ENCODE data around the gene NUP160. TPM values are rescaled to one million over a fixed set of nuclear protein-coding genes. Genes with fewer than 3 reads are reported as not detected.

NUP160 gene
- total and polyA plus RNA-seq, 2 of the 13 experiments (the other 11 are each of a cell fraction or from before 2014, with no cell fraction given) = 28.3 to 43.5 TPM

DNA sequence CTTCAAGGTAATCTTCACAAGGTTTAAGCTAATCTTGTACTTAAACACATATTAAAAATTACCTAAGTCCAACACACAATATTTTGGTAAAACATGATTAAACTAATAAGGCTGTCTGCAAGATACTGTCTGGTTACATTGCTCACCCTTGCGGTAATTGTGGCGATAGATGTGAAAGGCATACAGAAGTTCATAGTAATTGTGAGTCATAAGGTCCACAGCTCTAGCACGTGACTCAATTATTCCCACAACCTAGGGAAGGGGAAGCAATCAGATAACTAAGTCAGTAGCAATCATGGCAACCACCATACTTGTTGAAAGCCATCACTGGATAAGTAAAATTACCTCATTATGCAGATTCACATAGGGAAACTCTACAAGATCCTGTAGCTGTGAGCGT, 50.5 kb downstream of the NUP160 start:
- POLR2A ChIA-PET = no interaction called here
- TSS peak; percentile 36 for BruUV-seq (replicated peaks)
- Histone ChIP-seq H3K27ac (ENCODE audit: extremely low read length, insufficient read depth, low read length) (no peak overlapping the region), H3K4me2 (ENCODE audit: low read depth, low read length) (no peak overlapping the region), H3K4me3 (replicated peaks in 1 of 3; ENCODE audit: insufficient read depth in 1 of 3, low read depth in 2 of 3, low read length in 3 of 3) (no peak overlapping the region), H3K9me3 (ENCODE audit: low read length) (no peaks in the 10 kb centered on the region), H3K27me3 (ENCODE audit: control insufficient read depth in 1 of 2, insufficient read depth in 2 of 2, low read length in 2 of 2) (no peaks in the 10 kb centered on the region), H4K20me1 (ENCODE audit: insufficient read depth, low read length) (no peaks in the 10 kb centered on the region), H3K4me1 (ENCODE audit: insufficient read depth, low read length) (no peaks in the 10 kb centered on the region), H3K36me3 (replicated peaks in 1 of 2; ENCODE audit: control insufficient read depth in 1 of 2, insufficient read depth in 2 of 2, low read length in 2 of 2) (peaks cover 20 to 73% of the 10 kb centered on the region in 2 experiments; a peak in 4 of 5 replicates), H3K79me2 (ENCODE audit: insufficient read depth, low read length) (no peaks in the 10 kb centered on the region), H3K9ac (ENCODE audit: insufficient read depth, low read depth, low read length) (no peak overlapping the region), H2AFZ (ENCODE audit: low read length) (no peak overlapping the region)
- DNase-seq (ENCODE audit: low spot score) = no peak
- intact Hi-C loops (cut with micrococcal nuclease; ENCODE audit: unreplicated experiment) = no loop called here
- in situ Hi-C loops (cut with HindIII; ENCODE audit: extremely low pct_ligation_motif_present, low pct_unique_long_range_greater_than_20kb) = no loop called here
- CTCF ChIA-PET (ENCODE audit: low intra/inter-chr PET ratio, low total read pairs) = no interaction called here
- TF ChIP-seq E2F5 (CRISPR knock-in tag; conservative IDR thresholded peaks at IDR 0.05) (no peak), FOXC1 (CRISPR knock-in tag; IDR thresholded peaks at IDR 0.05; ENCODE audit: borderline replicate concordance) (no peak), ZNF503 (CRISPR knock-in tag; IDR thresholded peaks at IDR 0.05) (no peak), KAT2B (IDR thresholded peaks at IDR 0.05; ENCODE audit: borderline replicate concordance, low read depth, low read length) (no peak), CCDC6 (CRISPR knock-in tag; IDR thresholded peaks at IDR 0.05) (no peak), BHLHE40 (IDR thresholded peaks at IDR 0.05; ENCODE audit: low read length) (no peak), SNAI1 (CRISPR knock-in tag; IDR thresholded peaks at IDR 0.05; ENCODE audit: borderline replicate concordance) (no peak), GABPA (IDR thresholded peaks at IDR 0.05; ENCODE audit: low read depth, low read length) (no peak), GABPA (CRISPR knock-in tag; IDR thresholded peaks at IDR 0.05; ENCODE audit: low read depth) (no peak), HCFC1 (IDR thresholded peaks at IDR 0.05; ENCODE audit: low read depth, low read length) (no peak), ELF3 (CRISPR knock-in tag; IDR thresholded peaks at IDR 0.05) (no peak), ZNF607 (CRISPR knock-in tag; IDR thresholded peaks at IDR 0.05; ENCODE audit: borderline replicate concordance) (no peak), ZBED4 (CRISPR knock-in tag; IDR thresholded peaks at IDR 0.05; ENCODE audit: borderline replicate concordance) (no peak), THAP11 (CRISPR knock-in tag; IDR thresholded peaks at IDR 0.05) (no peak), U2AF2 (IDR thresholded peaks at IDR 0.05; ENCODE audit: low read depth, low read length) (no peak)
- TF ChIP-seq, protein P1, sequence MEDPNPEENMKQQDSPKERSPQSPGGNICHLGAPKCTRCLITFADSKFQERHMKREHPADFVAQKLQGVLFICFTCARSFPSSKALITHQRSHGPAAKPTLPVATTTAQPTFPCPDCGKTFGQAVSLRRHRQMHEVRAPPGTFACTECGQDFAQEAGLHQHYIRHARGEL (CRISPR knock-in tag; IDR thresholded peaks at IDR 0.05) = no peak
- TF ChIP-seq, protein P2, sequence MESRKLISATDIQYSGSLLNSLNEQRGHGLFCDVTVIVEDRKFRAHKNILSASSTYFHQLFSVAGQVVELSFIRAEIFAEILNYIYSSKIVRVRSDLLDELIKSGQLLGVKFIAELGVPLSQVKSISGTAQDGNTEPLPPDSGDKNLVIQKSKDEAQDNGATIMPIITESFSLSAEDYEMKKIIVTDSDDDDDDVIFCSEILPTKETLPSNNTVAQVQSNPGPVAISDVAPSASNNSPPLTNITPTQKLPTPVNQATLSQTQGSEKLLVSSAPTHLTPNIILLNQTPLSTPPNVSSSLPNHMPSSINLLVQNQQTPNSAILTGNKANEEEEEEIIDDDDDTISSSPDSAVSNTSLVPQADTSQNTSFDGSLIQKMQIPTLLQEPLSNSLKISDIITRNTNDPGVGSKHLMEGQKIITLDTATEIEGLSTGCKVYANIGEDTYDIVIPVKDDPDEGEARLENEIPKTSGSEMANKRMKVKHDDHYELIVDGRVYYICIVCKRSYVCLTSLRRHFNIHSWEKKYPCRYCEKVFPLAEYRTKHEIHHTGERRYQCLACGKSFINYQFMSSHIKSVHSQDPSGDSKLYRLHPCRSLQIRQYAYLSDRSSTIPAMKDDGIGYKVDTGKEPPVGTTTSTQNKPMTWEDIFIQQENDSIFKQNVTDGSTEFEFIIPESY (CRISPR knock-in tag; IDR thresholded peaks at IDR 0.05) = no peak
- no peak for FAIRE-seq
- ATAC-seq = no peak
- WGBS (ENCODE audit: low lambda C conversion rate) = 96% methylated on average over 4 of the region's 4 CpGs

Measured in HepG2 (cell line).